Fibroblast of skin of back (primary cell): ENCODE measurements around the gene NINJ1.

Experiments used
- DNase-seq: peaks from one replicate; pipeline ENCODE4 v3.0.0-alpha.2; 2013

The NINJ1 gene

DNA sequence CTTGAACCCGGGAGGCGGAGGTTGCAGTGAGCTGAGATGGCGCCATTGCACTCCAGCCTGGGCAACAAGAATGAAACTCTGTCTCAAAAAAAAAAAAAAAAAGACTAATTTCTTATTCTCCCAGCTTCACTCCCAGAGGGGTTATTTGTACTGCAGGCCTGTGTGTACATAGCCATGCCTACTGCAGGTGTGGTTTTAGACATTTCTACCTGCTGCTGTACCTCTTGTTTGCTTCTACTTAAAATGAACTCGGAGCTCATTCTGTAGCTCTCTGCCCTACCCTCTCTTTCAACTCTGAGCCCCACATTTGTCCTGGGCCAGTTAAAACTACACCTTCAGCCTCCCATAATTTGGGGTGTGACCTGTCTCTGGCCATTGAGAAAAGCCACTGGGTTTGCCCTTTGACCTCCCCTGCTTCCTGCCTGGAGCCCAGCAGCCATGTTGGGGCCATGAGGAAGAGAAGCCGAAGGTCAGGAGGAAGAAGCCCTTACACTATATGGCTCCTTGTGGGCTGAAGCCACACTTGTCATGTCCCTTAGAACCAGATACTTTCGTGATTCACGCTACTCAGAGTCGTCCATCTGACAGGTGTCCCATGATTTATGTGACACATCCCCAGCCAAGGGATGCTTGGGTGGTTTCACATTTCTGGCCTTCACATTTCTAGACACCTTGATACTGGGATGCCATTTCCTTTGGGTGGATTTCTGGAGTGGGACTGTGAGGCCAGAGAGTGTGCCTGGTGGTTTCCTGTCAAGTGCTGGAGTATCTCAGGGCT is 47.4 kb downstream of the NINJ1 start:
- DNase-seq: no peak

- DNase-seq: no peak
Observed at GRCh38 chr9:93085676-93086075, 48.4 kb downstream of the NINJ1 start.

DNA sequence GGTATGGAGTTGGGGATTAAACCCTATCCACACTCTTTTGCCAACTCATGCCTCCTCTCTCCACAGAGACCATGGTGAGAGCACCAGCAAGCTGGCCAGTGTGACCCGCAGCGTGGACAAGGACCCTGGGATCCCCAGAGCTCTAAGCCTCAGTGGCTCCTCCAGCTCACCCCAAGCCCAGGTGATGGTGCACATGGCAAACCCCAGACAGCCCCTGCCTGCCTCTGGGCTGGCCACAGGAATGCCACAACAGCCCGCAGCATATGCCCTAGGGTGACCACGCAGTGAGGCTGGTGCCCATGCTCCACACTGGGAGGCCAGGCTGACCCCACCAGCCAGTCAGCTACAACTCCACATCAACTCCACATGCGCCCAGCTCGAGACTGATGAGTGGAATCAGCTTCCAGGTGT is 49.6 kb downstream of the NINJ1 start:
- no peak for DNase-seq

- DNase-seq: no peak
Observed at GRCh38 chr9:93083592-93084470, 50.2 kb downstream of the NINJ1 start.

DNA sequence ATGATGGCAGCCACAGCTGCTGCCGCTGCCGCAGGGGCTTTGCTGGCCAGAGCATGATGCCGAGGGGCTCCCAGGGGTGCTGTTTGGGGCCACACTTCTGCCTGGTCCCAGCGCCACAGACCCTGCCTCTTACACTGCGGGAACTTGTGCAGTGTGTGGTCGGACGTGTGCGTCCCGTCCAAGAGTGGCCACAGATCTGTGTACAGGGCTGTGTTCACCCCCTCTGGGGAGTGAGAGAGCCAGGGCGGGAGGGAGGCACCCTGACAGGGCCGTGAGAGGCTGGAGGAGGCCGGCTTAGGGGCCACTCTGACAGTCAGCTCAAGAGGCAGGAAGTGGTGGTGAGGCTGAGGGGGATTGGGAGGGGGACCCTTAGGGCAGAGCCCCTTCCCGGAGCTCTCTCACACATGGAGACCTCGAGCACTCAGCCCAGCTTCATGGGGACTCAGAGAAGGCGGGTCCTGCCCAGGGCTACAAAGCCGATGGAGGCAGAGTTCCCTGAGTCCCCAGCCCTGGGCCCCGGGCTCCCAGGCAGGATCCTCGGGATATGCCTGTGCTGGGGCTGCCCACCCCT is 51.1 kb downstream of the NINJ1 start:
- no peak for DNase-seq

GRCh38 chr9:93081931-93082330 is 52.1 kb downstream of the NINJ1 start:
- no peak for DNase-seq

- DNase-seq: no peak
Observed at GRCh38 chr9:93081081-93081529, 52.9 kb downstream of the NINJ1 start.

GRCh38 chr9:93080406-93080805 is 53.6 kb downstream of the NINJ1 start:
- DNase-seq: no peak

- DNase-seq: no peak
Observed at GRCh38 chr9:93079371-93079770, 54.7 kb downstream of the NINJ1 start.

- no peak for DNase-seq
Observed at GRCh38 chr9:93077811-93078210, 56.2 kb downstream of the NINJ1 start.

GRCh38 chr9:93077367-93077766 is 56.7 kb downstream of the NINJ1 start:
- no peak for DNase-seq

GRCh38 chr9:93076792-93077128 is 57.3 kb downstream of the NINJ1 start:
- no peak for DNase-seq

DNA sequence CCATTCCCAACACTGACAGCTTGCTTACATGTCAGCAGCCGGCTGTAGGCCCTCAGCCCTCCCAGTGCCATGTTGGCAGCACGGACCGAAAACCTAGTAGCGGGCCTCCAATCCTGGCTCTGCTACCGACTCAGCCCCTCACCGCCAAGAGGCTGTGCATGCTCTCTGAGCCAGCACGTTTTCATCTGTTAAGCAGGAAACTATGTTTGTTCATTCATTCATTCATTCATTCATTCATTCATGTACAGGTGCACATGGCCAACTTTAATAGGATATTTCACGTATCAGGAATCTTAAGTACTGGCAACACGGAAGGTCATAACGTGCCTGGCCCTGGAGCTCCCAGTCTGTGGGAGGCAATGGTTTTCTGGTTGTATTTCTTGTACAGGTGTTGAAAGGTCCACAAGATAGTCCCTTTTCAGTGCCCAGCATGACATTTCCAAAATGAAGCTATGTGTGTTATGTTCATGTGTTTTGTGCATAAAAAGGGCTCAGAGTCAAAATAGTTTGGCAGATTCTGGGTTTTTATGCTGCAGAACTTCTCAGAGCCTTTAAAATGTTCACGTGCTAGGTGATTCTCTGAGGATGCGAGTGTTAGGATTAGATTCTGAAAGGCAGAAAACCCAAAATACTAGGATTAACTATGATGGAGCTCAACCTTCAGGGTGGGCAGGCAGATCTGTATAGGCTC is 57.8 kb downstream of the NINJ1 start:
- DNase-seq: no peak

- DNase-seq: no peak
Observed at GRCh38 chr9:93072383-93072795, 61.7 kb downstream of the NINJ1 start.
